Measurements from ENCODE around the gene CTNS.

The CTNS gene

GRCh38 chr17:3636154-3636907 is at the start of gene CTNS, which contains the start of gene SHPK:
TSS of gene CTNS (plus strand) at chr17:3636760. CDS start at chr17:3640207, 3,447 bp downstream.
TSS of gene SHPK (minus strand) at chr17:3636250. CDS start at chr17:3636219, 31 bp downstream.
- no peak for TF ChIP-seq CTCF (IDR thresholded peaks at IDR 0.05; ENCODE audit: low read depth, low read length)
- peak within 1 kb of the TSS; percentile 90 for H3K4me3 ChIP-seq (ENCODE audit: low read depth, low read length)

- no peak for TF ChIP-seq CTCF (IDR thresholded peaks at IDR 0.05; ENCODE audit: low read depth, low read length)
- H3K4me3 ChIP-seq (ENCODE audit: low read depth, low read length) = no peak overlapping the region
Observed at GRCh38 chr17:3589784-3590183, 46.8 kb upstream of the CTNS start.

GRCh38 chr17:3590231-3590630 is 46.3 kb upstream of the CTNS start:
- no peak for TF ChIP-seq CTCF (IDR thresholded peaks at IDR 0.05; ENCODE audit: low read depth, low read length)
- no peak overlapping the region for H3K4me3 ChIP-seq (ENCODE audit: low read depth, low read length)

- no peak for TF ChIP-seq CTCF (IDR thresholded peaks at IDR 0.05; ENCODE audit: low read depth, low read length)
- no peak overlapping the region for H3K4me3 ChIP-seq (ENCODE audit: low read depth, low read length)
Observed at GRCh38 chr17:3590768-3591167, 45.8 kb upstream of the CTNS start.

- no peak overlapping the region for H3K4me3 ChIP-seq (ENCODE audit: low read depth, low read length)
- TF ChIP-seq CTCF (IDR thresholded peaks at IDR 0.05; ENCODE audit: low read depth, low read length) = no peak
Observed at GRCh38 chr17:3592216-3592860, 44.2 kb upstream of the CTNS start.

GRCh38 chr17:3593384-3593783 is 43.2 kb upstream of the CTNS start:
- no peak overlapping the region for H3K4me3 ChIP-seq (ENCODE audit: low read depth, low read length)
- no peak for TF ChIP-seq CTCF (IDR thresholded peaks at IDR 0.05; ENCODE audit: low read depth, low read length)

Data from WI38 (cell line).